SK-N-MC (cell line): Measurements from ENCODE around the gene RCAN1.

Experiments used
- EZH2 ChIP-seq: fragments of 200-600 bp; sonication (generic); IDR thresholded peaks from one replicate; pipeline ENCODE4 v1.6.1; 2017; ENCODE audit warnings: antibody characterized with exemption
- FOXP2 ChIP-seq: optimal IDR thresholded peaks from 2 replicates; pipeline ENCODE3; 2011; ENCODE audit warnings: mild to moderate bottlenecking, moderate library complexity; ENCODE audit not compliant: insufficient read depth; ENCODE audit errors: extremely low read length, control extremely low read depth
- POLR2AphosphoS5 ChIP-seq: IDR thresholded peaks from 2 replicates; pipeline ENCODE4 v1.6.1; 2012; ENCODE audit warnings: mild to moderate bottlenecking, low read depth, low read length, borderline replicate concordance

- TF ChIP-seq EZH2, result no peak
- TF ChIP-seq POLR2AphosphoS5, result no peak
- TF ChIP-seq FOXP2, result no peak
Observed at GRCh38 chr21:34653522-34653921, 38.6 kb upstream of the RCAN1 start.
